Activated CD8-positive, alpha-beta memory T cell treated with anti-CD3 and anti-CD28 coated beads, Interleukin-2, amount 10 ng/mL, durations not matched to agents 7 days and 5 days (primary cell): Measurements from ENCODE around the gene TIRAP. TPM values are rescaled to one million over a fixed set of nuclear protein-coding genes. Genes with fewer than 3 reads are reported as not detected.
"Not testable (repeated sequence)": the region's sequence is repeated elsewhere in the genome, so short reads cannot be mapped to it uniquely, and the experiment has no call there.

Experiments used
- ATAC-seq: fragments of 150-1000 bp; cut with Tn5 transposase; one replicate; pipeline ENCODE4 v1.10.0; 2021; ENCODE audit warnings: moderate library complexity
- CTCF ChIA-PET: fragments of 350-600 bp; sonication (Branson Sonifier 250); formaldehyde crosslinking; loops from one replicate; lab custom pipeline; 2021; ENCODE audit warnings: antibody characterized with exemption; lab: Charles Lee
- DNase-seq: peaks from one replicate; pipeline ENCODE4 v3.0.0-alpha.2; 2020
- H3K27ac Mint-ChIP-seq: one replicate; pipeline ENCODE4 v1.8.0; 2021; ENCODE audit warnings: mild to moderate bottlenecking, mixed read lengths
- H3K27me3 Mint-ChIP-seq: one replicate; pipeline ENCODE4 v1.8.0; 2021; ENCODE audit warnings: mixed read lengths
- H3K36me3 Mint-ChIP-seq: one replicate; pipeline ENCODE4 v1.8.0; 2021; ENCODE audit warnings: mild to moderate bottlenecking, mixed read lengths
- H3K4me1 Mint-ChIP-seq: one replicate; pipeline ENCODE4 v1.8.0; 2021; ENCODE audit warnings: mixed read lengths
- H3K4me3 Mint-ChIP-seq: one replicate; pipeline ENCODE4 v1.8.0; 2021; ENCODE audit warnings: mild to moderate bottlenecking, moderate library complexity, mixed read lengths
- H3K9me3 Mint-ChIP-seq: one replicate; pipeline ENCODE4 v1.8.0; 2022; ENCODE audit warnings: low read depth, mixed read lengths
- total RNA-seq, 2 experiments: library from RNA; stranded (reverse); gene quantifications; one replicate each; pipeline ENCODE4 v1.2.3, GENCODE V29; 2021

Gene TIRAP
- total RNA-seq, 2 experiments from 2014 or later: 14.3 to 14.8 TPM

- H3K36me3 Mint-ChIP-seq: peaks cover 30% of the 10 kb centered on the region
- CTCF ChIA-PET: interaction anchor here (0.7 to 3.6 kb wide), 7 partner anchors 12 to 177 kb away, joined by 3 to 20 read pairs (median 4); no protein-coding TSS in a partner anchor
- ATAC-seq (peak; percentile 98), DNase-seq (peak; percentile 91)
- peaks cover 33% of the 10 kb centered on the region for H3K4me1 Mint-ChIP-seq
- no peaks in the 10 kb centered on the region for H3K27me3 Mint-ChIP-seq
- peak within 1 kb of the TSS; percentile 90 for H3K4me3 Mint-ChIP-seq
- no peaks in the 10 kb centered on the region for H3K9me3 Mint-ChIP-seq
- H3K27ac Mint-ChIP-seq: peak within 1 kb of the TSS; percentile 85
Measured at GRCh38 chr11:126303623-126304456, 20.9 kb downstream of the TIRAP start, which contains the start of gene DCPS. DCPS (plus strand) TSS chr11:126304060; CDS start chr11:126304081, 21 bp downstream.

GRCh38 chr11:126304457-126305075 is 21.7 kb downstream of the TIRAP start:
- peaks cover 33% of the 10 kb centered on the region for H3K4me1 Mint-ChIP-seq
- H3K27ac Mint-ChIP-seq: peak overlapping the region; percentile 85
- no peaks in the 10 kb centered on the region for H3K9me3 Mint-ChIP-seq
- H3K4me3 Mint-ChIP-seq: peak overlapping the region; percentile 90
- peaks cover 26% of the 10 kb centered on the region for H3K36me3 Mint-ChIP-seq
- CTCF ChIA-PET: interaction anchor here (1.3 to 3.6 kb wide), 7 partner anchors 11 to 176 kb away, joined by 3 to 20 read pairs (median 5); no protein-coding TSS in a partner anchor
- no peaks in the 10 kb centered on the region for H3K27me3 Mint-ChIP-seq
- DNase-seq (no peak), ATAC-seq (peak; percentile 1)

GRCh38 chr11:126305699-126306098 is 22.8 kb downstream of the TIRAP start:
- peak overlapping the region; percentile 74 for H3K27ac Mint-ChIP-seq
- CTCF ChIA-PET: interaction anchor here (0.7 to 3.6 kb wide), 5 partner anchors 10 to 175 kb away, joined by 3 to 20 read pairs (median 6); no protein-coding TSS in a partner anchor
- ATAC-seq (no peak), DNase-seq (no peak)
- peaks cover 30% of the 10 kb centered on the region for H3K36me3 Mint-ChIP-seq
- peaks cover 38% of the 10 kb centered on the region for H3K4me1 Mint-ChIP-seq
- H3K4me3 Mint-ChIP-seq: peak overlapping the region; percentile 52
- H3K9me3 Mint-ChIP-seq: no peaks in the 10 kb centered on the region
- H3K27me3 Mint-ChIP-seq: no peaks in the 10 kb centered on the region

- H3K9me3 Mint-ChIP-seq: no peaks in the 10 kb centered on the region
- no peak for ATAC-seq
- peak overlapping the region; percentile 38 for H3K27ac Mint-ChIP-seq
- peaks cover 44% of the 10 kb centered on the region for H3K4me1 Mint-ChIP-seq
- peak; percentile 54 for DNase-seq
- no peak overlapping the region for H3K4me3 Mint-ChIP-seq
- H3K36me3 Mint-ChIP-seq: peaks cover 33% of the 10 kb centered on the region
- CTCF ChIA-PET: interaction anchor here (0.7 to 4.6 kb wide), 3 partner anchors 11 to 173 kb away, joined by 3 to 44 read pairs (median 13); no protein-coding TSS in a partner anchor
- no peaks in the 10 kb centered on the region for H3K27me3 Mint-ChIP-seq
Measured at GRCh38 chr11:126307706-126308105, 24.8 kb downstream of the TIRAP start.

DNA sequence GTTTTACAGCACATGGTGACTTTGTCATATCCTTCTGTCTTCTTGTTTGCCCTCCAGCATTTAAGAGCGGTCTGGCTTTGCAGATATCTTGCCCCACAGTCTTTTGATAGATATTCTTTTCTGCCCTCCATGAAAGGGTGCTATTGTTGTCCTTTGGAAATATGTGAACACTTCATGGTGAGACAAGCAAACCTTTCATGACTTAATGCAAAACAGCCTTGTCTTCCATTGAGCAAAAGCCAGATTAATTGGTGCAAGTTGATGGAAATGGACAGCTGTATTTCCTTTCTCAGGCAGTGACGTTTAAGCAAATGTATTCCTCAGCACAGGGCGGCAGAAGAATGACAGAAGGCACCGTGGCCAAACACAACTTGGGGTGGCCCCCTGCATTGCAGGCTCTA is 25.4 kb downstream of the TIRAP start:
- Mint-ChIP-seq H3K9me3 (no peaks in the 10 kb centered on the region), H3K4me1 (peaks cover 41% of the 10 kb centered on the region), H3K27me3 (no peaks in the 10 kb centered on the region), H3K4me3 (no peak overlapping the region), H3K27ac (no peak overlapping the region), H3K36me3 (peaks cover 29% of the 10 kb centered on the region)
- CTCF ChIA-PET: interaction anchor here (2.9 to 4.6 kb wide), 3 partner anchors 10 to 177 kb away, joined by 7 to 44 read pairs (median 13); no protein-coding TSS in a partner anchor
- no peak for DNase-seq
- ATAC-seq: no peak

- not testable (repeated sequence) for DNase-seq, H3K4me3 Mint-ChIP-seq, H3K27ac Mint-ChIP-seq, H3K27me3 Mint-ChIP-seq, ATAC-seq, H3K9me3 Mint-ChIP-seq
- Mint-ChIP-seq H3K4me1 (peaks cover 42% of the 10 kb centered on the region), H3K36me3 (peaks cover 27% of the 10 kb centered on the region)
- CTCF ChIA-PET: interaction anchor here (0.7 to 4.6 kb wide), 5 partner anchors 10 to 680 kb away, joined by 5 to 44 read pairs (median 13); no protein-coding TSS in a partner anchor
Measured at GRCh38 chr11:126308771-126309170, 25.9 kb downstream of the TIRAP start.

DNA sequence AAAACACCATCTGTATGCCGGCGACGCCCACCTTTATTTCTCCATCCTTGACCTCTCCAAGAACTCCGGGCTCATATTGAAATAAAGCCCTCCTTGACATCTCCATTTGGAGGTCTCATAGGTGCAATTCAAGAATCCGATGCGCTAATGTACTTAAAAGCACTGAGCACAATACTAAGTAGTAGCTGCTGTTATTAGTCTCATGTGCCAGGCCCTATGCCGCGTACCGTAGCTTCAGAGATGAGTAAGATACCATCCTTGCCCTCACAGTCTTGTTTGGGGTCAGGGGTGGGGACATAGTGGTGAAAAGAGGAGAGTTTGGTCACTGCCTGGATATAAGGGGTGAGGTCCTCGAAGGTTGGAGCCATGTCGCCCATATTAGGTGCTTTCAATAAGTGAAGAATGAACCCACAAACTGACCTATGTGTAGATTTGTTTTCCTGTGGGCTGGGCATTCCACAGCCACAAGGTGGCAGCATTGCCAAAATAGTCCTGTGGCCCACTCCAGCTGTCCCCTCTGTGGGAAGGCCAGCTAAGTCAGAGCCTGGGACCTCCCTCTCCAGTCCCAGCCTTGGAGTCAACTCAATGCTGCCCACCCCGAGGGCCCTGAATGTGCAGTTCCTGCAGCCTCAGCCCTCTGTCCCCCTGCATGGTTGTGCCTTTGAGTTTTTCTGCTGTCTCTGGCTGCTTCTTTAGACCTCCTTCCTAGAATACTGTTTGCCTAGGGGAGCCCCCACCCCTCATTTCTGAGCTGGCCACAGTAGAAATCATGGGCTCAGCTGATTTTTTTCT is 27.5 kb downstream of the TIRAP start:
- ATAC-seq (peak; percentile 81), DNase-seq (peak; percentile 75)
- H3K27me3 Mint-ChIP-seq: no peaks in the 10 kb centered on the region
- H3K9me3 Mint-ChIP-seq: no peaks in the 10 kb centered on the region
- no peak overlapping the region for H3K4me3 Mint-ChIP-seq
- peaks cover 35% of the 10 kb centered on the region for H3K36me3 Mint-ChIP-seq
- CTCF ChIA-PET: interaction anchor here (0.6 to 4.6 kb wide), 28 partner anchors 8 to 406 kb away, joined by 3 to 44 read pairs (median 4); partner anchors contain the start of gene ST3GAL4
- H3K27ac Mint-ChIP-seq: no peak overlapping the region
- H3K4me1 Mint-ChIP-seq: peaks cover 43% of the 10 kb centered on the region

- H3K4me3 Mint-ChIP-seq: no peak overlapping the region
- H3K27ac Mint-ChIP-seq: no peak overlapping the region
- H3K9me3 Mint-ChIP-seq: no peaks in the 10 kb centered on the region
- H3K36me3 Mint-ChIP-seq: peaks cover 33% of the 10 kb centered on the region
- CTCF ChIA-PET: interaction anchor here (0.6 to 4.6 kb wide), 27 partner anchors 8 to 405 kb away, joined by 3 to 44 read pairs (median 4); partner anchors contain the start of gene ST3GAL4
- DNase-seq (no peak), ATAC-seq (no peak)
- peaks cover 38% of the 10 kb centered on the region for H3K4me1 Mint-ChIP-seq
- no peaks in the 10 kb centered on the region for H3K27me3 Mint-ChIP-seq
Measured at GRCh38 chr11:126310992-126311310, 28.1 kb downstream of the TIRAP start.

GRCh38 chr11:126311401-126312291 is 28.8 kb downstream of the TIRAP start:
- ATAC-seq (no peak), DNase-seq (no peak)
- Mint-ChIP-seq H3K27me3 (no peaks in the 10 kb centered on the region), H3K9me3 (no peaks in the 10 kb centered on the region), H3K4me1 (peaks cover 38% of the 10 kb centered on the region), H3K4me3 (no peak overlapping the region), H3K36me3 (peaks cover 38% of the 10 kb centered on the region), H3K27ac (no peak overlapping the region)
- CTCF ChIA-PET: interaction anchor here (0.6 to 4.6 kb wide), 21 partner anchors 7 to 171 kb away, joined by 3 to 44 read pairs (median 5); no protein-coding TSS in a partner anchor

DNA sequence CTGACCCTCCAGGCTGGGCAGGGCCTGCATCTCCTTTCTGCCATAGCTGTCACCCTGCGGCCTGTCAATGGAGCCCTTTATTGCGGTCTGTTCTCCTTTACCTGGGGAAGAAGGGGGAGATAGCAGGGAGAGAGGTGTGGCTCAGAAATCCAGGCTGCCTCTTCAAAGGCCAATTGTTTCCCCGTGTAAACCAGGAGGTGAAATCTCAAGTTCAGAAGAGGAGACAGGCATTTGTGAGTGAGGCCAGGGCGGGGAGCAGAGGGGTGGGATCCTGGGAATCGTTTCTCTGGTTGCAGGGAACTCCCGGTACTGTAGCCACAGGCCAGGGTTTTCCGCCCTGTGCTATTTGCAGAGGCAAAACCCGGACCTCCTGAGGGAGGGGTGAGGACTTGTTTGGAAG is 30.1 kb downstream of the TIRAP start:
- H3K36me3 Mint-ChIP-seq: peaks cover 36% of the 10 kb centered on the region
- CTCF ChIA-PET: interaction anchor here (1.3 kb wide), 1 partner anchor 168 kb away, joined by 7 read pairs; no protein-coding TSS in a partner anchor
- no peak overlapping the region for H3K27ac Mint-ChIP-seq
- ATAC-seq (no peak), DNase-seq (no peak)
- H3K9me3 Mint-ChIP-seq: no peaks in the 10 kb centered on the region
- H3K4me1 Mint-ChIP-seq: peaks cover 40% of the 10 kb centered on the region
- no peak overlapping the region for H3K4me3 Mint-ChIP-seq
- H3K27me3 Mint-ChIP-seq: no peaks in the 10 kb centered on the region

DNA sequence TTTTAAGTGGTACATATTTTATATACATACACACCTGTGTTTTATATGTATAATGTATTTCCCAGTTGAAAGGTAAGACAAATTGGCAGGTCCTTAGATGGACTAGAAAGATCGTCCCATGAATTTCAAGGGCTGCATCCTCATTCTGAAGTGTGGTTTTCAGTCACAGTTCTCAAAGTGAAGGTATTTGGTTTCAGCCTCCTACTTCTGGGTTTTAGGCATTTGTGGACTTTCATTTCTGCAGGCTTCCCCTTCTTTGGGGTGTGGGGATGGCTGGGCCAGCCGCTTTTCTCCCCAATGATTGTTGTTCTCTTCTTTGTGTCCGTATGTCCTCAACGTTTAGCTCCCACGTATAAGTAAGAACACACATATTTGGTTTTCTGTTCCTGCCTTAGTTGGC is 30.9 kb downstream of the TIRAP start:
- CTCF ChIA-PET: interaction anchor here (2.0 kb wide), 1 partner anchor 167 kb away, joined by 10 read pairs; no protein-coding TSS in a partner anchor
- DNase-seq (no peak), ATAC-seq (no peak)
- H3K36me3 Mint-ChIP-seq: peaks cover 32% of the 10 kb centered on the region
- H3K27me3 Mint-ChIP-seq: no peaks in the 10 kb centered on the region
- no peak overlapping the region for H3K4me3 Mint-ChIP-seq
- H3K4me1 Mint-ChIP-seq: peaks cover 46% of the 10 kb centered on the region
- no peak overlapping the region for H3K27ac Mint-ChIP-seq
- no peaks in the 10 kb centered on the region for H3K9me3 Mint-ChIP-seq

DNA sequence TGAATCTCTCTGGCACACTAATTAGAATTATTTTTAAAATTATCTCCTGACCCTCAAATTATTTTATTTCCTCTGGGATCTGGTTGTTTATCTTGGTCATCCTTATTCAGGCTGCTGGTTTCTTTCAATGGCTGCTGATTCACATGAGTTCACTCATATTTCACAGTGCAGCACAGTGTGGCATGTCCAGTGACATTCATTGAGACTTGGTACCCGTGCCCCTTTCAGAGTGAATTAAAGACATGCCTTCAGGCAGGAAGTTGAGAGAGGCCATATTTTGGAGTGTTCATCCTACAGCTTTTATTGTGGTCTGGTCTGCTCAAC is 34.5 kb downstream of the TIRAP start:
- Mint-ChIP-seq H3K27me3 (no peaks in the 10 kb centered on the region), H3K4me1 (peaks cover 45% of the 10 kb centered on the region), H3K27ac (peak overlapping the region; percentile 88), H3K4me3 (peak overlapping the region; percentile 34), H3K9me3 (no peaks in the 10 kb centered on the region), H3K36me3 (peaks cover 27% of the 10 kb centered on the region)
- ATAC-seq (no peak), DNase-seq (no peak)
- CTCF ChIA-PET: interaction anchor here (0.9 to 3.1 kb wide), 8 partner anchors 7 to 163 kb away, joined by 3 to 24 read pairs (median 11); partner anchors contain the start of gene DCPS
